Fibroblast of pulmonary artery (primary cell): Measurements from ENCODE around the gene TIGD3.

ENCODE experiments used
- DNase-seq: peaks from one replicate; pipeline ENCODE4 v3.0.0-alpha.2; 2010; ENCODE audit warnings: low read depth
- H3K4me3 ChIP-seq: replicated peaks from 2 replicates; pipeline ENCODE4 v1.5.1; 2011; ENCODE audit warnings: low read depth, mild to moderate bottlenecking, control low read depth, low read length, moderate library complexity
- CTCF ChIP-seq: IDR thresholded peaks from 2 replicates; pipeline ENCODE4 v1.5.1; 2011; ENCODE audit warnings: mild to moderate bottlenecking, control low read depth, low read length, inconsistent platforms; ENCODE audit errors: missing control alignments

TIGD3 gene

DNA sequence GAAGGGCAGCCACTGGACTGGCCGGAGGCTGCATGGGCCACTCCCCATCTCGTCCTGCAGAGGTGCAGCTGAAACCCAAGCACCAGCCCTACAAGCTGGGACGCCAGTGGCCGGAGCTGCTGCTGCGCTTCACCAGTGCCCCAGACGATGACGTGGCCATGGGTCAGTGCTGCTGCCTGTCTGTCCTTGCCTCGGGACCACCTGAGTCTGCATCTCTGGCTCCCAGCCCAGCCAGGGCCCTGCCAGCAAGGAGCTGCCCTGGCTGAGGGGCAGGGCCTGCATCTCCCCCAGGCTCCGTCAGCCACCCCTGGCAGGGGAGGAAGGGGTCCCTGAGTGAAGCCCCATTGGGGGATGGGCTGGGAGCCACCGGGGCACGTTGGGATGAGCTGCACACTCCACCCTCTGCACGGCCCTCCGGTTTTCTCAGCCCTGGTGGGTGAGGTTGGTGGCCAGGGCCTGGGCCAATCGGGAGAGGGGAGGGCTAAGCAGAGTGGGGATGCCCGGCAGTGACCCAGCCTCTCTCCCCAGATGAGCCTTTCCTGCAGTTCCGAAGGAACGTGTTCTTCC is 39.0 kb downstream of the TIGD3 start:
- TF ChIP-seq CTCF: no peak
- DNase-seq: no peak
- H3K4me3 ChIP-seq: no peak overlapping the region

- DNase-seq: no peak
- H3K4me3 ChIP-seq: no peak overlapping the region
- TF ChIP-seq CTCF: no peak
These were observed 39.6 kb downstream of the TIGD3 start for GRCh38 chr11:65394125-65394536.

GRCh38 chr11:65395961-65396530 is 41.5 kb downstream of the TIGD3 start:
- TF ChIP-seq CTCF: no peak
- DNase-seq: no peak
- no peak overlapping the region for H3K4me3 ChIP-seq

GRCh38 chr11:65396769-65397745 is 42.5 kb downstream of the TIGD3 start:
- no peak for TF ChIP-seq CTCF
- no peak overlapping the region for H3K4me3 ChIP-seq
- no peak for DNase-seq

DNA sequence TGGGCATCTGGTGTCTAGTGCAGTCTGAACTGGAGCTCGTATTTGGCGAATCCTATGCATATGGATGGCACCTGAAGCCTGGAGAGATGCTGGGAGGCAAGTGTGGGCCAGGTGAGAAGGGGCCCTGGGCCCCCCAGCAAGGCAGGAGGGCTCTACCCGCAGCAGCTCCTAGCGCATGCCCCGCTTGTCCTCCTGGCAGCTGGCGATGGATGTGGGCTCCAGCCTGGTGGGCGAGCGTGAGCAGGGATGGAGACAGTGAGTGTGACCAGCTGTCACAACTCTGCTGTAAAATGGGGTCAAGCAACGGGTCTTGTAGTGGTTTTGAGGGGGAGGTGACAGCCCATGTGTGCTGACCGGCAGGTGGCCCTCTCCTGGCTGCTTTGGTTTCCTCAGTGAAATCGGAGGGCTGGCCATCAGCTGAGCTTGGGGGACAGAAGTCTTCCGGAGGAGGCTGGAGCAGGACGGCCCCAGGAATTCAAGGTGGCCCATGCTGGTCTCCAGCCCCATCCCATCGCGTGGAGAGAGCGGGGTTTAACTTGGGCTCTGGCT is 43.9 kb downstream of the TIGD3 start:
- no peak for DNase-seq
- TF ChIP-seq CTCF: no peak
- H3K4me3 ChIP-seq: no peak overlapping the region

DNA sequence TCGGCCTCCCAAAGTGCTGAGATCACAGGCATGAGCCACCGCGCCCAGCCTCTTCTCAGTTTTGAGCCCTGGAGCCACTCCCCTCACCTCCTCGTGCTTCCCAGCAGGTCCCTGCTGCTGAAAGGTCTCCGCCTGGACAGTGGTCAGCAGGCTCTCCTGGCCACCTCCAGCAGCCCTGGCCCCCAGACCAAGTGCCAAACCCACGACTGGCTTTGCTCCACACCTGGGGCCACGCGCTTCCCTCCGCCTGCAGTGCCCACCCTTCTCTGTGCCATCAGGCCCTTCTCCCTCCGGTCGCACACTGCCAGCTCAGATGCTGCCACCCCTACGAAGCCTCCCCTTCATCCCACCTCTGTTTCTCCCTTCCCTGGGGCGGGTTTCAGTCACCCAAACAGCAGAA is 44.7 kb downstream of the TIGD3 start:
- DNase-seq: no peak
- TF ChIP-seq CTCF: no peak
- H3K4me3 ChIP-seq: no peak overlapping the region
